Endothelial cell of umbilical vein (primary cell): ENCODE measurements around the gene MICAL3. TPM values are rescaled to one million over a fixed set of nuclear protein-coding genes. Genes with fewer than 3 reads are reported as not detected.

ENCODE experiments used
- BruUV-seq: library from RNA; stranded (reverse); fragments of 400-500 nt; replicated peaks from 2 replicates; lab custom pipeline; 2021; lab: Mats Ljungman, UMichigan
- CTCF ChIA-PET: fragments of 300-600, 350-600 bp; sonication (Branson Sonifier 250); formaldehyde crosslinking; loops from one replicate; lab custom pipeline; 2021; ENCODE audit warnings: antibody characterized with exemption, inconsistent platforms; lab: Charles Lee
- POLR2A ChIA-PET: fragments of 300-600, 350-600 bp; sonication (Branson Sonifier 250); formaldehyde crosslinking; loops from one replicate; lab custom pipeline; 2021; ENCODE audit warnings: antibody characterized with exemption, inconsistent platforms; lab: Charles Lee
- DNase-seq: peaks from one replicate; pipeline ENCODE4 v3.0.0-alpha.2; 2011; ENCODE audit warnings: low read depth, low spot score
- FAIRE-seq: peaks from 2 replicates; lab custom pipeline; 2011; peaks lifted over from hg19 to GRCh38; lab: Jason Lieb, UNC
- H2AFZ ChIP-seq: 2 replicates; pipeline ENCODE4 v1.6.0; 2012; ENCODE audit warnings: low read depth, low read length, control low read depth, inconsistent platforms
- H3K27ac ChIP-seq: 2 replicates; pipeline ENCODE4 v1.5.1; 2011; ENCODE audit warnings: low read depth, mild to moderate bottlenecking, control low read depth, low read length, moderate library complexity; ENCODE audit not compliant: insufficient read depth
- H3K27me3 ChIP-seq, 2 experiments: 2 replicates each; pipeline versions ENCODE4 v1.6.0 to v1.6.1; 2011; ENCODE audit warnings: low read length in 2 of 2, mixed read lengths in 1 of 2; ENCODE audit not compliant: control insufficient read depth in 2 of 2, insufficient read depth in 2 of 2
- H3K36me3 ChIP-seq, 2 experiments: 2 replicates in 1 of 2; 3 replicates in 1 of 2; pipeline ENCODE4 v1.5.1; 2011; ENCODE audit warnings: low read length in 2 of 2, mild to moderate bottlenecking in 1 of 2, moderate library complexity in 1 of 2; ENCODE audit not compliant: control insufficient read depth in 2 of 2, insufficient read depth in 2 of 2; ENCODE audit errors: extremely low read depth in 1 of 2
- H3K4me1 ChIP-seq: 3 replicates; pipeline ENCODE4 v1.5.1; 2011; ENCODE audit warnings: mild to moderate bottlenecking, low read length; ENCODE audit not compliant: control insufficient read depth, insufficient read depth; ENCODE audit errors: extremely low read depth
- H3K4me2 ChIP-seq: 2 replicates; pipeline ENCODE4 v1.6.1; 2011; ENCODE audit warnings: low read length, control low read depth, mixed read lengths; ENCODE audit not compliant: insufficient read depth
- H3K4me3 ChIP-seq, 3 experiments: fragments of 200-600 bp in 1 of 3; sonication (generic), shearing (Covaris generic) in 1 of 3; replicated peaks in 1 of 3; 2 replicates each; pipeline ENCODE4 v1.5.1; 2011 to 2016; ENCODE audit warnings: control low read depth in 3 of 3, low read length in 3 of 3, mild to moderate bottlenecking in 2 of 3, inconsistent platforms in 1 of 3, low read depth in 1 of 3, moderate library complexity in 1 of 3; ENCODE audit not compliant: insufficient read depth in 1 of 3
- H3K79me2 ChIP-seq: 2 replicates; pipeline ENCODE4 v1.6.0; 2012; ENCODE audit warnings: low read length, inconsistent platforms; ENCODE audit not compliant: control insufficient read depth, insufficient read depth
- H3K9ac ChIP-seq: replicated peaks from 2 replicates; pipeline ENCODE3; 2011; ENCODE audit warnings: low read length, control low read depth; ENCODE audit not compliant: insufficient read depth; ENCODE audit errors: extremely low read depth
- H3K9me1 ChIP-seq: replicated peaks from 3 replicates; pipeline ENCODE4 v1.6.0; 2011; ENCODE audit warnings: mild to moderate bottlenecking, low read length; ENCODE audit not compliant: control insufficient read depth, insufficient read depth; ENCODE audit errors: extremely low read depth
- H3K9me3 ChIP-seq: replicated peaks from 2 replicates; pipeline ENCODE4 v1.5.1; 2012; ENCODE audit warnings: low read length, inconsistent platforms; ENCODE audit not compliant: control insufficient read depth, insufficient read depth
- H4K20me1 ChIP-seq: replicated peaks from 2 replicates; pipeline ENCODE3; 2011; ENCODE audit warnings: mild to moderate bottlenecking, low read length; ENCODE audit not compliant: control insufficient read depth, insufficient read depth; ENCODE audit errors: extremely low read depth
- CTCF ChIP-seq, 2 donors: IDR thresholded peaks; 1 replicate in 1 of 2; 2 replicates in 1 of 2; pipeline ENCODE4 v1.5.1; 2011; ENCODE audit warnings: low read length in 2 of 2, mild to moderate bottlenecking in 2 of 2, moderate library complexity in 2 of 2, control low read depth in 1 of 2, inconsistent platforms in 1 of 2, low read depth in 1 of 2; ENCODE audit not compliant: insufficient read depth in 1 of 2; ENCODE audit errors: extremely low read depth in 1 of 2
- EZH2 ChIP-seq: IDR thresholded peaks from 2 replicates; pipeline ENCODE4 v1.6.1; 2012; ENCODE audit warnings: borderline replicate concordance, low read depth, mild to moderate bottlenecking, moderate library complexity, low read length, inconsistent platforms; ENCODE audit not compliant: severe bottlenecking
- FOS ChIP-seq: IDR thresholded peaks from 2 replicates; pipeline ENCODE4 v1.6.1; 2011; ENCODE audit warnings: mild to moderate bottlenecking, low read length, moderate library complexity, borderline replicate concordance; ENCODE audit not compliant: insufficient read depth
- GATA2 ChIP-seq: IDR thresholded peaks from 2 replicates; pipeline ENCODE4 v1.7.0; 2011; ENCODE audit warnings: low read depth, mild to moderate bottlenecking, moderate library complexity, mixed read lengths, low read length; ENCODE audit not compliant: insufficient read length, insufficient read depth
- JUN ChIP-seq: IDR thresholded peaks from 2 replicates; pipeline ENCODE4 v1.6.1; 2011; ENCODE audit warnings: borderline replicate concordance, low read depth; ENCODE audit not compliant: insufficient read length, insufficient read depth
- MAX ChIP-seq: IDR thresholded peaks from 2 replicates; pipeline ENCODE4 v1.6.1; 2011; ENCODE audit not compliant: insufficient read depth, insufficient read length
- MYC ChIP-seq: IDR thresholded peaks from one replicate; pipeline ENCODE4 v1.6.1; 2011; ENCODE audit warnings: mild to moderate bottlenecking, low read depth, low read length
- POLR2A ChIP-seq: IDR thresholded peaks from 2 replicates; pipeline ENCODE4 v1.6.1; 2012; ENCODE audit warnings: low read depth, mild to moderate bottlenecking, control low read depth, low read length
- POLR2AphosphoS5 ChIP-seq: IDR thresholded peaks from 2 replicates; pipeline ENCODE4 v1.6.1; 2012; ENCODE audit warnings: low read depth, mild to moderate bottlenecking, control low read depth, low read length, moderate library complexity; ENCODE audit not compliant: insufficient read depth
- dilution Hi-C: fragments of 300-500 bp; cut with MboI; formaldehyde crosslinking; loops from one replicate; pipeline ENCODE4 v1.15.0; 2019; ENCODE audit warnings: low sequenced_read_pairs; ENCODE audit not compliant: extremely low pct_ligation_motif_present
- intact Hi-C: fragments of 100-400 bp; cut with micrococcal nuclease; formaldehyde crosslinking; loops from one replicate; pipeline ENCODE4 v1.10.0; 2022
- polyA plus RNA-seq, 4 experiments: library from polyadenylated mRNA; depleted of rRNA in 3 of 4; stranded (reverse) in 3 of 4; unstranded in 1 of 4; fragments of >200 nt; gene quantifications; 2 replicates each; pipeline versions ENCODE4 v1.2.1 to v1.2.3, GENCODE V29; 2011 to 2012; ENCODE audit warnings: missing spikeins in 1 of 4
- total RNA-seq: library from RNA; stranded (reverse); gene quantifications from 2 replicates; pipeline ENCODE4 v1.2.3, GENCODE V29; 2021

Gene MICAL3
- total and polyA plus RNA-seq, 2 donors (not counting 3 experiments of a cell fraction or from before 2014, with no cell fraction given) = 14.5 to 63.7 TPM

- no peaks in the 10 kb centered on the region for H3K79me2 ChIP-seq
- no peaks in the 10 kb centered on the region for H3K9me3 ChIP-seq
- no peak overlapping the region for H3K27ac ChIP-seq
- FAIRE-seq = no peak
- TF ChIP-seq JUN (no peak), FOS (no peak), MYC (no peak), POLR2A (no peak), GATA2 (no peak), MAX (no peak), EZH2 (no peak), POLR2AphosphoS5 (no peak), CTCF (IDR thresholded peaks at IDR 0.05; ENCODE audit: extremely low read depth in 1 of 2, insufficient read depth in 1 of 2, low read depth in 1 of 2, low read length in 2 of 2) (no peak)
- POLR2A ChIA-PET = no interaction called here
- H3K36me3 ChIP-seq = peaks cover 2 to 4% of the 10 kb centered on the region in 2 experiments
- intact Hi-C loops (no loop called here), dilution Hi-C loops (no loop called here)
- DNase-seq = no peak
- H3K4me1 ChIP-seq = no peaks in the 10 kb centered on the region
- H3K9me1 ChIP-seq = no peaks in the 10 kb centered on the region
- H4K20me1 ChIP-seq = no peaks in the 10 kb centered on the region
- no TSS peak for BruUV-seq
- H3K4me2 ChIP-seq = no peak overlapping the region
- H3K27me3 ChIP-seq = no peaks in the 10 kb centered on the region
- H3K4me3 ChIP-seq = no peak overlapping the region
- H2AFZ ChIP-seq = no peak overlapping the region
- no peak overlapping the region for H3K9ac ChIP-seq
- CTCF ChIA-PET = interaction anchor here (1.6 kb wide), 1 partner anchor 221 kb away, joined by 4 read pairs; no protein-coding TSS in a partner anchor
Measured at GRCh38 chr22:17855572-17856290, 168.6 kb downstream of the MICAL3 start.
